Activated CD8-positive, alpha-beta memory T cell treated with anti-CD3 and anti-CD28 coated beads for 48 hours (primary cell): ENCODE measurements around the gene AGO3.

Experiments used
- DNase-seq, 3 experiments: peaks; one replicate each; pipeline ENCODE4 v3.0.0-alpha.2; 2020; ENCODE audit warnings: low read depth in 2 of 3, low spot score in 2 of 3

The AGO3 gene

GRCh38 chr1:36080801-36081200, 149.9 kb downstream of the AGO3 start:
- DNase-seq = no peak

- no peak for DNase-seq
Measured at GRCh38 chr1:36081926-36082485, 151.1 kb downstream of the AGO3 start.

GRCh38 chr1:36083219-36083618, 152.3 kb downstream of the AGO3 start:
- no peak for DNase-seq

GRCh38 chr1:36083635-36084496, 153.0 kb downstream of the AGO3 start, which contains the start of gene TEKT2:
Gene TEKT2, plus strand, starts transcription at chr1:36084094. Its CDS starts 828 bp downstream, at chr1:36084922.
- no peak for DNase-seq

GRCh38 chr1:36084497-36085115, 153.7 kb downstream of the AGO3 start:
- no peak for DNase-seq

- no peak for DNase-seq
Measured at GRCh38 chr1:36085126-36085525, 154.2 kb downstream of the AGO3 start.

- no peak for DNase-seq
Measured at GRCh38 chr1:36085686-36086526, 155.0 kb downstream of the AGO3 start.

GRCh38 chr1:36086529-36087232, 155.8 kb downstream of the AGO3 start:
- no peak for DNase-seq

- DNase-seq = no peak
Measured at GRCh38 chr1:36087233-36088123, 156.6 kb downstream of the AGO3 start.

- DNase-seq = no peak
Measured at GRCh38 chr1:36088265-36088576, 157.3 kb downstream of the AGO3 start.

GRCh38 chr1:36088577-36089392, 157.9 kb downstream of the AGO3 start, which contains the start of gene ADPRS:
Gene ADPRS, plus strand, starts transcription at chr1:36088892. Its CDS starts 13 bp downstream, at chr1:36088905.
- DNase-seq = peak; percentile 85 to 87 (median 86)

- DNase-seq = no peak
Measured at GRCh38 chr1:36089393-36090121, 158.7 kb downstream of the AGO3 start.

- DNase-seq = no peak
Measured at GRCh38 chr1:36091141-36091540, 160.2 kb downstream of the AGO3 start.

- no peak for DNase-seq
Measured at GRCh38 chr1:36091698-36092097, 160.8 kb downstream of the AGO3 start.

- no peak for DNase-seq
Measured at GRCh38 chr1:36092166-36092797, 161.4 kb downstream of the AGO3 start.

- DNase-seq = no peak
Measured at GRCh38 chr1:36092798-36093185, 161.9 kb downstream of the AGO3 start.

GRCh38 chr1:36093226-36093625, 162.3 kb downstream of the AGO3 start:
- no peak for DNase-seq

- no peak for DNase-seq
Measured at GRCh38 chr1:36093929-36094328, 163.0 kb downstream of the AGO3 start.
